Activated naive CD8-positive, alpha-beta T cell treated with anti-CD3 and anti-CD28 coated beads, Interleukin-2, amount 10 ng/mL, durations not matched to agents 7 days and 5 days (primary cell): ENCODE measurements around the gene KRTAP4-4. TPM values are rescaled to one million over a fixed set of nuclear protein-coding genes. Genes with fewer than 3 reads are reported as not detected.
"Not testable (repeated sequence)": the region's sequence is repeated elsewhere in the genome, so short reads cannot be mapped to it uniquely, and the experiment has no call there.

Source experiments
- ATAC-seq: fragments of 150-1000 bp; cut with Tn5 transposase; one replicate; pipeline ENCODE4 v1.10.0; 2021; ENCODE audit warnings: low read depth, moderate library complexity
- POLR2A ChIA-PET: fragments of 350-600 bp; sonication (Branson Sonifier 250); formaldehyde crosslinking; loops from one replicate; lab custom pipeline; 2021; ENCODE audit warnings: antibody characterized with exemption; lab: Charles Lee
- DNase-seq: peaks from one replicate; pipeline ENCODE4 v3.0.0; 2021
- H3K27ac Mint-ChIP-seq: one replicate; pipeline ENCODE4 v1.8.0; 2022; ENCODE audit warnings: mild to moderate bottlenecking, mixed read lengths
- H3K27me3 Mint-ChIP-seq: one replicate; pipeline ENCODE4 v1.8.0; 2022; ENCODE audit warnings: mild to moderate bottlenecking, moderate library complexity, mixed read lengths
- H3K36me3 Mint-ChIP-seq: one replicate; pipeline ENCODE4 v1.8.0; 2021; ENCODE audit warnings: mild to moderate bottlenecking, mixed read lengths
- H3K4me1 Mint-ChIP-seq: one replicate; pipeline ENCODE4 v1.8.0; 2021; ENCODE audit warnings: mixed read lengths
- H3K4me3 Mint-ChIP-seq: one replicate; pipeline ENCODE4 v1.8.0; 2022; ENCODE audit warnings: mild to moderate bottlenecking, moderate library complexity, mixed read lengths
- H3K9me3 Mint-ChIP-seq: one replicate; pipeline ENCODE4 v1.8.0; 2021; ENCODE audit warnings: mixed read lengths
- total RNA-seq, 2 experiments: library from RNA; stranded (reverse); gene quantifications; one replicate each; pipeline ENCODE4 v1.2.3, GENCODE V29; 2021

Gene KRTAP4-4
- total RNA-seq, 2 experiments from 2014 or later: not detected

GRCh38 chr17:41168121-41168520 lies 7.6 kb upstream of the KRTAP4-4 start, which contains the start of gene KRTAP4-3:
Gene KRTAP4-3, minus strand, starts transcription at chr17:41168221. Its CDS starts 49 bp downstream, at chr17:41168172.
- no peak within 1 kb of the TSS for H3K4me3 Mint-ChIP-seq
- POLR2A ChIA-PET: no interaction called here
- H3K27ac Mint-ChIP-seq: peak within 1 kb of the TSS; percentile 55
- no peaks in the 10 kb centered on the region for H3K27me3 Mint-ChIP-seq
- H3K36me3 Mint-ChIP-seq: no peaks in the 10 kb centered on the region
- no peaks in the 10 kb centered on the region for H3K9me3 Mint-ChIP-seq
- no peak for ATAC-seq
- no peaks in the 10 kb centered on the region for H3K4me1 Mint-ChIP-seq
- no peak for DNase-seq

DNA sequence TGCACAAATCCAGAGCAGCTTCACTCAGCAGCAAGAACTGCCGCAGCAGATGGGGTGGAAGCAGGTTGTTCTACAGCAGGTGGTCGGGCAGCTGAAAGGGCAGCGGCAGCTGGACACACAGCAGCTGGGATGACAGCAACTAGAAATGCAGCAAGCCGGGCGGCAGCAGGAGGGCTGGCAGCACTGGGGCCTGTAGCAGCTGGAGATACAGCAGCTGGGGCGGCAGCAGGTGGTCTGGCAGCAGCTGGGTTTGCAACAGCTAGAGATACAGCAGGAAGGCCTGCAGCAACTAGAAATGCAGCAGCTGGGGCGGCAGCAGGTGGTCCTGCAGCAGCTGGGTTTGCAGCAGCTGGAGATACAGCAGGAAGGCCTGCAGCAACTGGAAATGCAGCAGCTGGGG lies 7.0 kb upstream of the KRTAP4-4 start:
- H3K27ac Mint-ChIP-seq: peak overlapping the region; percentile 55
- no peak for DNase-seq
- no peak for ATAC-seq
- H3K9me3 Mint-ChIP-seq: no peaks in the 10 kb centered on the region
- POLR2A ChIA-PET: no interaction called here
- H3K36me3 Mint-ChIP-seq: no peaks in the 10 kb centered on the region
- no peak overlapping the region for H3K4me3 Mint-ChIP-seq
- no peaks in the 10 kb centered on the region for H3K27me3 Mint-ChIP-seq
- H3K4me1 Mint-ChIP-seq: no peaks in the 10 kb centered on the region

- no peaks in the 10 kb centered on the region for H3K27me3 Mint-ChIP-seq
- no peak overlapping the region for H3K4me3 Mint-ChIP-seq
- no peaks in the 10 kb centered on the region for H3K4me1 Mint-ChIP-seq
- no peaks in the 10 kb centered on the region for H3K9me3 Mint-ChIP-seq
- ATAC-seq (no peak), DNase-seq (no peak)
- H3K27ac Mint-ChIP-seq: no peak overlapping the region
- POLR2A ChIA-PET: no interaction called here
- no peaks in the 10 kb centered on the region for H3K36me3 Mint-ChIP-seq
Measured at GRCh38 chr17:41163828-41164227, 3.3 kb upstream of the KRTAP4-4 start.

GRCh38 chr17:41160190-41160589 lies 358 bp downstream of the KRTAP4-4 start:
- H3K36me3 Mint-ChIP-seq, H3K27me3 Mint-ChIP-seq, H3K4me1 Mint-ChIP-seq, DNase-seq, H3K27ac Mint-ChIP-seq, ATAC-seq, H3K9me3 Mint-ChIP-seq, H3K4me3 Mint-ChIP-seq, POLR2A ChIA-PET: not testable (repeated sequence)

DNA sequence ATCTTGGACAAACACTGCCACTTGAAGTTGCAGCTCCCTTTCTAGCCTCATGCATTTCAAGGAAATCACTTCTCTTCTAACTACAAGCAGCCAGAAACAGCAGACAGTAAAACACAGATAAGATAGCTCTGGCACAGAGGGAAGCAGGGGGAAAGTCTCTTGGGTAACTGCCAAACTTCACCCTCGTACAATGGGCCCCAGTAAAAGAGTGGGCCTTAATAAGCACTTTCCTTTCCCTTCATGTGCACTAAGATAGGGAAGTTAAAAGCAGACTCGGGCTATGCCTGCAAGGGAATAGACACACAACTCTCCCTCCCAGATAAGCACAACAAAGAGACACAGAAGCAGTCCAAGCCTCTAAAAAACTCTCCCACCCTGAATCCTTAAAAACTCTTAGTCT lies 6.7 kb downstream of the KRTAP4-4 start:
- Mint-ChIP-seq H3K4me1 (no peaks in the 10 kb centered on the region), H3K4me3 (no peak overlapping the region), H3K27me3 (no peaks in the 10 kb centered on the region), H3K9me3 (no peaks in the 10 kb centered on the region), H3K36me3 (no peaks in the 10 kb centered on the region), H3K27ac (no peak overlapping the region)
- no peak for DNase-seq
- ATAC-seq: no peak
- POLR2A ChIA-PET: no interaction called here

GRCh38 chr17:41151525-41151924 lies 9.0 kb downstream of the KRTAP4-4 start:
- DNase-seq (no peak), ATAC-seq (no peak)
- POLR2A ChIA-PET: no interaction called here
- Mint-ChIP-seq H3K27me3 (no peaks in the 10 kb centered on the region), H3K4me1 (no peaks in the 10 kb centered on the region), H3K4me3 (no peak overlapping the region), H3K27ac (no peak overlapping the region), H3K9me3 (no peaks in the 10 kb centered on the region), H3K36me3 (no peaks in the 10 kb centered on the region)

GRCh38 chr17:41150026-41150425 lies 10.5 kb downstream of the KRTAP4-4 start:
- no peak overlapping the region for H3K4me3 Mint-ChIP-seq
- no peaks in the 10 kb centered on the region for H3K36me3 Mint-ChIP-seq
- no peak overlapping the region for H3K27ac Mint-ChIP-seq
- POLR2A ChIA-PET: no interaction called here
- H3K9me3 Mint-ChIP-seq: no peaks in the 10 kb centered on the region
- H3K4me1 Mint-ChIP-seq: no peaks in the 10 kb centered on the region
- ATAC-seq (no peak), DNase-seq (no peak)
- H3K27me3 Mint-ChIP-seq: peaks cover 2% of the 10 kb centered on the region

GRCh38 chr17:41149652-41149985 lies 10.9 kb downstream of the KRTAP4-4 start, which contains the start of gene KRTAP4-5:
Gene KRTAP4-5, minus strand, starts transcription at chr17:41149825. Its CDS starts 58 bp downstream, at chr17:41149767.
- ATAC-seq: no peak
- Mint-ChIP-seq H3K9me3 (no peaks in the 10 kb centered on the region), H3K36me3 (no peaks in the 10 kb centered on the region), H3K27ac (no peak within 1 kb of the TSS), H3K27me3 (peaks cover 2% of the 10 kb centered on the region), H3K4me1 (no peaks in the 10 kb centered on the region), H3K4me3 (no peak within 1 kb of the TSS)
- DNase-seq: no peak
- POLR2A ChIA-PET: no interaction called here

- H3K27ac Mint-ChIP-seq, H3K36me3 Mint-ChIP-seq, ATAC-seq, POLR2A ChIA-PET, H3K9me3 Mint-ChIP-seq, H3K27me3 Mint-ChIP-seq, H3K4me1 Mint-ChIP-seq, H3K4me3 Mint-ChIP-seq, DNase-seq: not testable (repeated sequence)
Measured at GRCh38 chr17:41148971-41149651, 11.4 kb downstream of the KRTAP4-4 start.

DNA sequence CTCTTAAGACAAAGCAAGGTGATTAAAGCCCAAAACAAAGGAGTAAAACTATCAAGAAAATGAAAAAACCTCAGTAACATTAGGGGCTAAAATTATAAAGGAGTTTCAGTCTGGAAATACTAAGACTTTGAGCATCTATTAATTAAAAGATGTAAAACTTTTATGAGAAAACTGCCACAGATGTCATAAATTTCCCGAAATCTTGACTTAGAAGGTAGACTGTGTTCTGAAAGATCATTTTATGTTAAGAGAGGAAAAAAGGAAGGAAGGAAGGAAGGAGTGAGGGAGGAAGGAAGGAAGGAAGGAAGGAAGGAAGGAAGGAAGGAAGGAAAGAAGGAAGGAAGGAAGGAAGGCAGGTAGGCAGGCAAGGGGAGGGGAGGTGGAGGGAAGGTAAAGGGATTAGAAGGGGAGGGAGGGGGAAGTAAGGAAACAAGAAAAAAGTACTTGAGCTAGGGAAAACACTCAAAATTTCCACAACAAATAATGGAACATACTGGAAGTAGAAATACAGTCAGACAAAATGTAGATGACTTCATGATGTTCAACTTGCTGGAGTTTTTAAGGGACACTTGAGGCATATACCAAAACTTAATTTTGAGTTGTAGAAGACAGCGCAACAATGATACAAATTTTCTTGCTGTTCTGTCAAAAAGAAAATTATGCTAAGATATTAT lies 12.9 kb downstream of the KRTAP4-4 start:
- no peak overlapping the region for H3K27ac Mint-ChIP-seq
- H3K9me3 Mint-ChIP-seq: peaks cover 11% of the 10 kb centered on the region
- no peak for ATAC-seq
- DNase-seq: no peak
- POLR2A ChIA-PET: no interaction called here
- H3K27me3 Mint-ChIP-seq: peaks cover 2% of the 10 kb centered on the region
- H3K4me1 Mint-ChIP-seq: no peaks in the 10 kb centered on the region
- H3K36me3 Mint-ChIP-seq: peaks cover 3% of the 10 kb centered on the region
- H3K4me3 Mint-ChIP-seq: no peak overlapping the region

- ATAC-seq (no peak), DNase-seq (no peak)
- Mint-ChIP-seq H3K27me3 (peaks cover 2% of the 10 kb centered on the region), H3K36me3 (peaks cover 5% of the 10 kb centered on the region), H3K9me3 (peaks cover 21% of the 10 kb centered on the region), H3K4me1 (no peaks in the 10 kb centered on the region), H3K4me3 (no peak overlapping the region), H3K27ac (no peak overlapping the region)
- POLR2A ChIA-PET: no interaction called here
Measured at GRCh38 chr17:41145261-41145660, 15.3 kb downstream of the KRTAP4-4 start.

DNA sequence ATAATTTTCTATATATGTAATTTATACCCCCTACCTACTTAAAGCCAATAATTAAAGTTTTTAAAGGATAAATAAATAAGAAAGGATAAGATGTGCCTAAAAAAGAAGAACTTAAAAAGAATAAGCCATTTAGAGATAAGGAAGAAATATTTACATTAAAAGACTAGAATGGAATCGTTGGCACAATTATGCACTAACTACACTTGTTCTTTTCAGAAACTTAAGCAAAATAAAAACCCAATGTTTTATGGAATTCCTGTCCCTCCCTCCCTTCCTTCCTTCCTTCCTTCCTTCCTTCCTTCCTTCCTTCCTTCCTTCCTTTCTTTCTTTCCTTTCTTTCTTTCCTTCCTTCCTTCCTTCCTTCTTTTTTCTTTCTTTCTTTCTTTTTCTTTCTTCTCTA lies 15.7 kb downstream of the KRTAP4-4 start:
- Mint-ChIP-seq H3K4me3 (no peak overlapping the region), H3K36me3 (peaks cover 5% of the 10 kb centered on the region), H3K27ac (no peak overlapping the region), H3K9me3 (peaks cover 21% of the 10 kb centered on the region), H3K4me1 (no peaks in the 10 kb centered on the region), H3K27me3 (peaks cover 2% of the 10 kb centered on the region)
- DNase-seq (no peak), ATAC-seq (no peak)
- POLR2A ChIA-PET: no interaction called here

GRCh38 chr17:41141361-41141760 lies 19.2 kb downstream of the KRTAP4-4 start:
- no peak overlapping the region for H3K27ac Mint-ChIP-seq
- H3K9me3 Mint-ChIP-seq: peaks cover 29% of the 10 kb centered on the region
- peaks cover 7% of the 10 kb centered on the region for H3K36me3 Mint-ChIP-seq
- H3K27me3 Mint-ChIP-seq: peaks cover 2% of the 10 kb centered on the region
- no peaks in the 10 kb centered on the region for H3K4me1 Mint-ChIP-seq
- H3K4me3 Mint-ChIP-seq: no peak overlapping the region
- ATAC-seq: no peak
- POLR2A ChIA-PET: no interaction called here
- no peak for DNase-seq
